SH-SY5Y (cell line): ENCODE measurements around the gene DGCR8.

Experiments used
- GATA2 ChIP-seq: IDR thresholded peaks from 2 replicates; pipeline ENCODE4 v1.6.1; 2011; ENCODE audit warnings: mild to moderate bottlenecking, low read depth, low read length
- GATA3 ChIP-seq: IDR thresholded peaks from 2 replicates; pipeline ENCODE4 v1.6.1; 2011; ENCODE audit warnings: low read depth, mild to moderate bottlenecking, low read length, moderate library complexity

DNA sequence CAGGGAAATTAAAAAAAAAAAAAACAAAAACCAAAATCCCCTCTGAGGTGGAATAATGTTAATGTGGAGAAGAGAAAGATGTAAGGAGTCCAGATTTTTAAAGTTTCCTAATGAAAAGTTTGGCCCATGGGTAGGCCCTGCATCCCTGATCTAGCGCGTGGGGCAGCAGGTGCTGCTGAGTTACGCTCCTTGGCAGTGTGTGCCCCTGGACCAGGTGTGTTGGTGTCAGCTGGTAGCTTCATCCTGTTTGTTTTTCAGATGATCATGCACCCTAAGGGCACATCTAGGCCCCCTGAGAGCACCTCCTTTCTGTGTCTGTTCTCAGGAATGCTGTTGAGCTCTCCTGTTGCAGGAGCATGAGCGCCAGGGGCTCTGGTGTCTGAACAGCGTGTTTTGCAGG lies 6.7 kb downstream of the DGCR8 start:
- TF ChIP-seq GATA3 (no peak), GATA2 (no peak)
